OCI-LY1 (cell line): ENCODE data around the gene FAT2.
"Not testable (repeated sequence)": the region's sequence is repeated elsewhere in the genome, so short reads cannot be mapped to it uniquely, and the experiment has no call there.

Source experiments
- H2AFZ ChIP-seq: fragments of 200-600 bp; sonication (generic), shearing (Covaris generic); 2 replicates; pipeline ENCODE4 v1.6.0; 2014; ENCODE audit warnings: antibody characterized with exemption, mild to moderate bottlenecking, low read length
- H3F3A ChIP-seq: fragments of 200-600 bp; sonication (generic), shearing (Covaris generic); 2 replicates; pipeline ENCODE4 v1.6.0; 2014; ENCODE audit warnings: mild to moderate bottlenecking, antibody characterized with exemption, low read length, moderate library complexity; ENCODE audit not compliant: insufficient read depth
- H3K27ac ChIP-seq: fragments of 200-600 bp; sonication (generic); 2 replicates; pipeline ENCODE4 v1.5.1; 2014; ENCODE audit warnings: low read length, mixed run types, mild to moderate bottlenecking, low read depth; ENCODE audit not compliant: poor library complexity, severe bottlenecking
- H3K27me3 ChIP-seq: fragments of 200-600 bp; sonication (generic); 2 replicates; pipeline ENCODE4 v1.6.0; 2014; ENCODE audit warnings: antibody characterized with exemption, mild to moderate bottlenecking, low read length, moderate library complexity; ENCODE audit not compliant: insufficient read depth
- H3K36me3 ChIP-seq: fragments of 200-600 bp; sonication (generic); 2 replicates; pipeline ENCODE4 v1.6.1; 2014; ENCODE audit warnings: mild to moderate bottlenecking, antibody characterized with exemption, low read length, moderate library complexity, mixed read lengths; ENCODE audit not compliant: insufficient read depth
- H3K4me1 ChIP-seq: fragments of 200-600 bp; sonication (generic); 2 replicates; pipeline ENCODE4 v1.5.1; 2014; ENCODE audit warnings: mild to moderate bottlenecking, low read length, moderate library complexity; ENCODE audit not compliant: insufficient read depth, severe bottlenecking
- H3K4me2 ChIP-seq: fragments of 200-600 bp; sonication (generic), shearing (Covaris generic); 2 replicates; pipeline ENCODE4 v1.6.1; 2014; ENCODE audit warnings: low read length
- H3K4me3 ChIP-seq: fragments of 200-600 bp; sonication (generic); 2 replicates; pipeline ENCODE4 v1.5.1; 2014; ENCODE audit warnings: low read length, low read depth, mild to moderate bottlenecking, mixed read lengths; ENCODE audit not compliant: poor library complexity, severe bottlenecking
- H3K79me2 ChIP-seq: fragments of 200-600 bp; shearing (Covaris generic); 2 replicates; pipeline ENCODE4 v1.6.1; 2016; ENCODE audit warnings: mixed run types, low read length, mixed read lengths; ENCODE audit not compliant: insufficient read depth
- H3K9ac ChIP-seq: fragments of 200-600 bp; sonication (generic), shearing (Covaris generic); 2 replicates; pipeline ENCODE4 v1.6.1; 2014; ENCODE audit warnings: mild to moderate bottlenecking, low read length, mixed read lengths
- H3K9me2 ChIP-seq: fragments of 200-600 bp; sonication (generic), shearing (Covaris generic); 2 replicates; pipeline ENCODE4 v1.6.1; 2014; ENCODE audit warnings: low read depth, mild to moderate bottlenecking, low read length, mixed read lengths
- H3K9me3 ChIP-seq: fragments of 200-600 bp; shearing (Covaris generic); 2 replicates; pipeline ENCODE4 v1.6.1; 2014; ENCODE audit warnings: low read length, mixed read lengths
- H4K20me1 ChIP-seq: fragments of 200-600 bp; sonication (generic), shearing (Covaris generic); 2 replicates; pipeline ENCODE4 v1.6.0; 2016; ENCODE audit warnings: mild to moderate bottlenecking, low read length; ENCODE audit not compliant: insufficient read depth
- EZH2 ChIP-seq: fragments of 200-600 bp; sonication (generic), shearing (Covaris generic); IDR thresholded peaks from 2 replicates; pipeline ENCODE4 v1.8.0; 2017; ENCODE audit warnings: borderline replicate concordance, mixed run types, mild to moderate bottlenecking, antibody characterized with exemption, low read length, moderate library complexity, mixed read lengths
- TF ChIP-seq, protein P1 (sequence below): fragments of 200-600 bp; sonication (generic), shearing (Covaris generic); IDR thresholded peaks from 2 replicates; pipeline ENCODE4 v1.5.1; 2017; ENCODE audit warnings: mild to moderate bottlenecking, antibody characterized with exemption, low read length, moderate library complexity, mixed read lengths

FAT2 gene

DNA sequence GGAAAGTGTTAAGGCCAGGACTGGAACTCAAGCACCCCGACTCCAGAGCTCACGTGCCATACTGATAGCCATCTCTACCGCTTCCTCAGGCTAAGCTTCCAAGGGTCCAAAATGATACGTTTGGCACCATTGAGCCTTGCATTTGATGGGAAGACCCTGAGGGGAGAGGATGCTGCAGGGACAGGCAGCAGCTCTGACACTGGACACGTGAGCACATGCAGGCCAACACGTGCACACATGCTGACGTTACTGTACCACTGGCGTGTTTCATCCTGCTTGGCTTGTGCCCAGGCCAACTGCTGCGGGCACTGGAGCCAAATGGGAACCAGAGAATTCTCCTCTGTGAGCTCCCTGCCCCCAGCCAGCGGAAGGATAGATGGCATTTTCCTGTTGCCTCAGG lies 5.2 kb downstream of the FAT2 start:
- Histone ChIP-seq H3F3A (no peaks in the 10 kb centered on the region), H4K20me1 (no peaks in the 10 kb centered on the region), H3K4me1 (no peaks in the 10 kb centered on the region), H3K36me3 (no peaks in the 10 kb centered on the region), H3K9me3 (no peaks in the 10 kb centered on the region), H3K4me2 (no peak overlapping the region), H3K9me2 (no peaks in the 10 kb centered on the region), H3K27me3 (no peaks in the 10 kb centered on the region), H3K9ac (no peak overlapping the region), H3K27ac (no peak overlapping the region), H2AFZ (no peak overlapping the region), H3K79me2 (no peaks in the 10 kb centered on the region), H3K4me3 (no peak overlapping the region)
- TF ChIP-seq, protein P1, sequence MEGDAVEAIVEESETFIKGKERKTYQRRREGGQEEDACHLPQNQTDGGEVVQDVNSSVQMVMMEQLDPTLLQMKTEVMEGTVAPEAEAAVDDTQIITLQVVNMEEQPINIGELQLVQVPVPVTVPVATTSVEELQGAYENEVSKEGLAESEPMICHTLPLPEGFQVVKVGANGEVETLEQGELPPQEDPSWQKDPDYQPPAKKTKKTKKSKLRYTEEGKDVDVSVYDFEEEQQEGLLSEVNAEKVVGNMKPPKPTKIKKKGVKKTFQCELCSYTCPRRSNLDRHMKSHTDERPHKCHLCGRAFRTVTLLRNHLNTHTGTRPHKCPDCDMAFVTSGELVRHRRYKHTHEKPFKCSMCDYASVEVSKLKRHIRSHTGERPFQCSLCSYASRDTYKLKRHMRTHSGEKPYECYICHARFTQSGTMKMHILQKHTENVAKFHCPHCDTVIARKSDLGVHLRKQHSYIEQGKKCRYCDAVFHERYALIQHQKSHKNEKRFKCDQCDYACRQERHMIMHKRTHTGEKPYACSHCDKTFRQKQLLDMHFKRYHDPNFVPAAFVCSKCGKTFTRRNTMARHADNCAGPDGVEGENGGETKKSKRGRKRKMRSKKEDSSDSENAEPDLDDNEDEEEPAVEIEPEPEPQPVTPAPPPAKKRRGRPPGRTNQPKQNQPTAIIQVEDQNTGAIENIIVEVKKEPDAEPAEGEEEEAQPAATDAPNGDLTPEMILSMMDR: no peak
- TF ChIP-seq EZH2: no peak

DNA sequence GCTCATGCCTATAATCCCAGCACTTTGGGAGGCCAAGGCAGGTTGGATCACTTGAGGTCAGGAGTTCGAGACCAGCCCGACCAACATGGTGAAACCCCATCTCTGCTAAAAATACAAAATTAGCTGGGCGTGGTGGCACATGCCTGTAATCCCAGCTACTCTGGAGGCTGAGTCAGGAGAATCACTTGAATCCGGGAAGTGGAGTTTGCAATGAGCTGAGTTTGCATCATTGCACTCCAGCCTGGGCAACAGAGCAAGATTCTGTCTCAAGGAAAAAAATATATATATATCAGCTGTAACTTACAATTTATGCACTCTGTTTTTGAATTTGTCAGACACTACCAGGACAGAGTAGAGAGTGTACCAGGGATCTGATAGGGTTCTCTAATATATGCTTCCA lies 5.8 kb downstream of the FAT2 start:
- H3F3A ChIP-seq, H3K36me3 ChIP-seq, H3K4me3 ChIP-seq, H3K9me2 ChIP-seq, H3K27ac ChIP-seq, H2AFZ ChIP-seq, H3K27me3 ChIP-seq, H3K79me2 ChIP-seq, H3K9me3 ChIP-seq, H3K4me2 ChIP-seq, H4K20me1 ChIP-seq, H3K9ac ChIP-seq, H3K4me1 ChIP-seq: not testable (repeated sequence)

DNA sequence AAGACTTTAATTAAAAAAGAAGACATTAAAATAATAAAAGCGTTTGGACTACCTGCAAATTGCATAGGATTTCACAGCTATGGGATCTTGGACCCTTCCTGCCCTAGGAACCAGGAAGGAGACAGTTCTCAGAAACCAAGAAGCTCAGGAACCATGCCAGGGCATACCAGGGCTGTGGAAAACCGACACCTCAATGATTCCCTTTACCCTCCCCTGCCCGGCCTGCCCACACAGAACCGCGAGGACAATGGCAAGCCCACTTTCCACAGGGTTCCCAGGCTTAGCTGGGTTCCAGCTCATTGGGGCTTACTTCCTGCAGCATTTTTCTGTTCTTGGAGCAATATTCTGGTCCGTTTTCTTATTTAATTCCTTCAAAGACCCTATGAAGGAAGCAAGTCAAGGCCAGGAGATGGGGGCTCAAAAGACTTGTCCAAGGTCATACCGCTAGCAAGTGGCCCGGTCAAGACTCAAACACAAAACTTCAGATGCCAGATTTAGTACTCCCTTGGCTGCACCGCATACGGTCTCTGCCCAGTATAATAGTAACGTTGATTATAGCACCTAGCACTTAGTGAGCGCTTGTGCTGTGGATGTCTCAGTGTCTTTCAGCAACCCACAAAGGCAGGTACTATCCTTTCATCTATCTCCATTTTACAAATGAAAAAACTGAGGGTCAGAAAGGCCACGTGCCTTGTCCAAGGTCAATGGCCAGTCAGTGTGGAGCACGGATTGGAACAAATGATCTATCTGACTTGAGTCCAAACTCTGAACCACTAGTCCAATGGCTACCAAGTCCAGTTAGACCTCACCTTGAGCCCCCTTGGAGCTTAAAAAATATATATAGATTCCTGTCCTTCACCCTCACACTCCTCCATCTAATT lies 6.8 kb downstream of the FAT2 start:
- H3K4me1 ChIP-seq: no peaks in the 10 kb centered on the region
- H3K27ac ChIP-seq: no peak overlapping the region
- H3K9ac ChIP-seq: no peak overlapping the region
- no peak for TF ChIP-seq EZH2
- TF ChIP-seq, protein P1: no peak
- H3K4me2 ChIP-seq: no peak overlapping the region
- H3K36me3 ChIP-seq: no peaks in the 10 kb centered on the region
- no peaks in the 10 kb centered on the region for H3K9me2 ChIP-seq
- H3F3A ChIP-seq: no peaks in the 10 kb centered on the region
- no peak overlapping the region for H2AFZ ChIP-seq
- H3K27me3 ChIP-seq: no peaks in the 10 kb centered on the region
- H3K4me3 ChIP-seq: no peak overlapping the region
- H3K79me2 ChIP-seq: no peaks in the 10 kb centered on the region
- no peaks in the 10 kb centered on the region for H3K9me3 ChIP-seq
- H4K20me1 ChIP-seq: no peaks in the 10 kb centered on the region
